Measurements from ENCODE around the gene CAMK2B.

Gene CAMK2B

DNA sequence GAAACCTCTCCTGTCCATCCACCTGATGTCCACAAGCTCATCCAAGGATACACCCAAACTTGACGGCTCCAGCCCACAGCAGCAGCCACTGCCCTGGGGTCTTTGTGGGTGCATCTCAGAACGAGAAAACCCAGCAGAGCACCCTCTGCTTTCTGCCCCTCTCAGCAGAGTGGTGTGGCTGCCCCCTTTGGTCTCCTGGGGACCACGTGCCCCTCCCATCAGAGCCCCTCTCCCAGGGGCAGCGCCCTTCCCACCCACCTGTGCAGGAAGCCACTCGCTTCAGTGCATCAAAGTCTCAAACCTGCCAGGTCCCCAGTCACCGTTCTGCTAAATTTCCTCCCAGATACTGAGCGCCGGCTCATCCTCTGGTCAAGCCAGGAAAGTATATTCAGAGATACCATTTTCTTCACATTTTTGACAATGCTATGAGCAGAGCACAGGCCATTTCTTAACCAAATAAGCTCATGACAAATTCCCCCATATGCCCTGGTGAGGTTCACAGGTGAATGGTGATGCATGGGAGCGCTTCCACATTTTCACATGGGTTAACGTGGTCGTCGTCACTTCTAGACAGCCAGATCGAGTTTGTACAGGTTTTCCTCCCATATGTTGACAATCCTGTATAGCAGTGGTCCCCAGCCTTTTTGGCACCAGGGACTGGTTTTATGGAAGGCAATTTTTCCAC is 32.4 kb downstream of the CAMK2B start:
- H3K4me3 ChIP-seq (ENCODE audit: low read depth, low read length): no peak overlapping the region
- no peak for TF ChIP-seq CTCF (IDR thresholded peaks at IDR 0.05; ENCODE audit: control insufficient read depth, extremely low read depth, insufficient read depth)
- DNase-seq (ENCODE audit: low read depth): no peak

- no peak for TF ChIP-seq CTCF (IDR thresholded peaks at IDR 0.05; ENCODE audit: control insufficient read depth, extremely low read depth, insufficient read depth)
- no peak overlapping the region for H3K4me3 ChIP-seq (ENCODE audit: low read depth, low read length)
Measured at GRCh38 chr7:44292420-44292817, 33.0 kb downstream of the CAMK2B start.

GRCh38 chr7:44291733-44292419 is 33.5 kb downstream of the CAMK2B start:
- no peak for TF ChIP-seq CTCF (IDR thresholded peaks at IDR 0.05; ENCODE audit: control insufficient read depth, extremely low read depth, insufficient read depth)
- no peak for DNase-seq (ENCODE audit: low read depth)
- no peak overlapping the region for H3K4me3 ChIP-seq (ENCODE audit: low read depth, low read length)

More at GRCh38 chr7:44292420-44292817, 33.0 kb downstream of the CAMK2B start:
- DNase-seq (ENCODE audit: low read depth): no peak

DNA sequence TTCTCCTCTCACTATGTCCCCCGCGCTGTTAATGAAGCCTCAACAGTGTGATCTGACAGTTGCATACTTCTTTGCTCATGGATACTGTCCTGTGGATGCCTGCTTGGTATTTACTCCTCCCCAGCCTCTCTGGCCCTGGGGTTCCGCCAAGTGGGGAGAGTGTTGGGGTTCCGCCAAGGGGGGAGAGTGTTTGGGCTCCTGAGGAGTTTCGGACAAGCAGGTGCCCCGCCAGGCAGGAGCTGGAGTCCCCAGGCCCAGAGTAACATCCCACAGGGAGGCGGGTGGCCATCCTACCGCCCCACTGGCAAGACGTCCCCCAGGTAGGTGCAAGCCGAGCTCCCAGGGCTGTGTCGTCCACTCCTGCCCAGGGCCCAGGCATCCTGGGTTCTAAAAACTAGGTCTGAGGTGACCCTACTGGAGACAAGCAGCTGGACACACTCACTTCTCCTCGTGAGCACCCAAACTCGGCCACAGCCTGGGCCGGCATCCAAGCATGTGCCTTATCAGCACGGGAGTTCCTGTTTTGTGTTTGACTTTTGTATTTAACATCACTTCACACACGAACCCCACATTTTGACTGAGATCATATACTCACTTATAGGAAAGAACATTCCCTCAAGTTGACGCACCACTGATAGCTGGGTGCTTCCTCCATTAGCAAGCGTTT is 34.2 kb downstream of the CAMK2B start:
- no peak for TF ChIP-seq CTCF (IDR thresholded peaks at IDR 0.05; ENCODE audit: control insufficient read depth, extremely low read depth, insufficient read depth)
- H3K4me3 ChIP-seq (ENCODE audit: low read depth, low read length): no peak overlapping the region
- DNase-seq (ENCODE audit: low read depth): peak; percentile 52

GRCh38 chr7:44290252-44290620 is 35.2 kb downstream of the CAMK2B start:
- no peak overlapping the region for H3K4me3 ChIP-seq (ENCODE audit: low read depth, low read length)
- TF ChIP-seq CTCF (IDR thresholded peaks at IDR 0.05; ENCODE audit: control insufficient read depth, extremely low read depth, insufficient read depth): no peak
- no peak for DNase-seq (ENCODE audit: low read depth)

DNA sequence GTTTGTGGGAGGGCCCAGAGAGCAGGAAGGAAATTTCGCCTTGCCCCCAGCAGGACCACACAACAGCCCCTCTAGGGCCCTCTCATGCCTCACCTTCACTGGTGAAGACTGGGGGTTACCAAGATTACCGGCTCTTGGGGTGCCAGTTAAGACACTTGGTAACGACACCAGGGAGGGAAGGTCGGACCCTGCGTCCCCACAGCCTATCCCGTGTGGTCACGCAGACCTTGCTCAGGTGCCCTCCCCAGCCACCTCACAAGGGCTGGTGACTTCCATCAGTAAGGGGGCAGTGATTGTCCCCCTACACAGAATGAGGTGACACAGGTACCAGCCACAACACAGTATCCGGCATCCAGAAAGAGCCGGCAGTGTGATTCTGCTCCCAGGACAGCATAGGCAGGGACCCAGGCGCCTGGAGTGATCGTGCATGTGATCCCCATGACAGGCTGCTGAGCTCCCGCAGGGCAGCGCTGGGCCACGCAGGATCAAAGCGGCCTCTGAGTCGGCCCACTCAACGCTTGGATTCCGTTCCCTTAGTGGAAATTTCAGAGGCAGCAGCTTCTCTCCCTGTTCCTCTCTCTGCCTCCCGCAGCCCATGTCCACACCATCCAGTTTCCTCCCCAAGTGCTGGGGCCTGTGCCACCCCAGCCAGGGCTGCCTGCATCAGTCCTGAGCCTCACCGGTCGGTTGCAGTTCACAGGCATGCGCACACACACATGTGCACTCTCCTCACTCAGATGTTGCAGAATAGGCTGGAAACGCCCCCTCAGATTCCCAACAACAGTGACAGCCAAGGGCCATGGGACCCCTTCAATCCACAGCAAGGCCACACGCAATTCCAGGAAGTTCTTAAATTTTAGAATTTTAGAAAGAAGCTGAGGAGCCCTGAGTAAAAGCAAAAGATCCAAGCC is 35.8 kb downstream of the CAMK2B start:
- no peak for DNase-seq (ENCODE audit: low read depth)
- no peak overlapping the region for H3K4me3 ChIP-seq (ENCODE audit: low read depth, low read length)
- TF ChIP-seq CTCF (IDR thresholded peaks at IDR 0.05; ENCODE audit: control insufficient read depth, extremely low read depth, insufficient read depth): no peak
